Fibroblast of lung (primary cell): Measurements from ENCODE around the gene TECPR2.

ENCODE experiments used
- CTCF ChIP-seq, 2 donors: IDR thresholded peaks in 1 of 2; conservative IDR thresholded peaks in 1 of 2; 1 replicate in 1 of 2; 2 replicates in 1 of 2; pipeline ENCODE4 v1.5.1; 2011 to 2012; ENCODE audit warnings: low read length in 2 of 2, control low read depth in 1 of 2, inconsistent platforms in 1 of 2, low read depth in 1 of 2, mild to moderate bottlenecking in 1 of 2
- EZH2 ChIP-seq: IDR thresholded peaks from 2 replicates; pipeline ENCODE4 v1.5.1; 2012; ENCODE audit warnings: low read length, control low read depth, mild to moderate bottlenecking; ENCODE audit errors: missing control alignments

GRCh38 chr14:102321456-102322422 lies 41.0 kb upstream of the TECPR2 start:
- TF ChIP-seq CTCF (conservative IDR thresholded peaks at IDR 0.05 in 1 of 2, IDR thresholded peaks at IDR 0.05 in 1 of 2; ENCODE audit: low read depth in 1 of 2, low read length in 2 of 2) (no peak), EZH2 (no peak)
